Ishikawa (cell line): ENCODE measurements around the gene CLDN7.

Source experiments
- CEBPB ChIP-seq: IDR thresholded peaks from 2 replicates; pipeline ENCODE4 v1.6.1; 2012
- TEAD4 ChIP-seq: IDR thresholded peaks from 2 replicates; pipeline ENCODE4 v1.6.1; 2012
- YY1 ChIP-seq: IDR thresholded peaks from 2 replicates; pipeline ENCODE4 v1.6.1; 2012; ENCODE audit warnings: low read depth

- TF ChIP-seq TEAD4, result no peak; the same call in 1 of the 2 replicates
- TF ChIP-seq CEBPB, result no peak
- peak; percentile 59; the same call in 1 of the 2 replicates for TF ChIP-seq YY1
Observed at GRCh38 chr17:7252176-7253043, 9.9 kb downstream of the CLDN7 start, which contains the start of gene ELP5.
